DOHH2 (cell line): ENCODE measurements around the gene SLC1A2.

Experiments
- CTCF ChIP-seq: fragments of 200-600 bp; sonication (generic); IDR thresholded peaks from one replicate; pipeline ENCODE4 v1.5.1; 2014; ENCODE audit warnings: antibody characterized with exemption, mild to moderate bottlenecking, low read depth, low read length; ENCODE audit not compliant: poor library complexity, severe bottlenecking
- EZH2phosphoT487 ChIP-seq: fragments of 200-600 bp; sonication (generic); IDR thresholded peaks from 2 replicates; pipeline ENCODE4 v1.6.1; 2017; ENCODE audit warnings: borderline replicate concordance, mild to moderate bottlenecking, antibody characterized with exemption, low read length, moderate library complexity, mixed read lengths

GRCh38 chr11:35354644-35355043 is 64.7 kb downstream of the SLC1A2 start:
- TF ChIP-seq CTCF (no peak), EZH2phosphoT487 (no peak)
